GM19395 (cell line): ENCODE measurements around the gene AKT1S1.

Experiments used
- ATAC-seq: cut with Tn5 transposase; IDR thresholded peaks from one replicate; pipeline ENCODE4 v1.9.1; 2021; ENCODE audit warnings: mild to moderate bottlenecking, moderate library complexity; ENCODE audit not compliant: unreplicated experiment

AKT1S1 gene

DNA sequence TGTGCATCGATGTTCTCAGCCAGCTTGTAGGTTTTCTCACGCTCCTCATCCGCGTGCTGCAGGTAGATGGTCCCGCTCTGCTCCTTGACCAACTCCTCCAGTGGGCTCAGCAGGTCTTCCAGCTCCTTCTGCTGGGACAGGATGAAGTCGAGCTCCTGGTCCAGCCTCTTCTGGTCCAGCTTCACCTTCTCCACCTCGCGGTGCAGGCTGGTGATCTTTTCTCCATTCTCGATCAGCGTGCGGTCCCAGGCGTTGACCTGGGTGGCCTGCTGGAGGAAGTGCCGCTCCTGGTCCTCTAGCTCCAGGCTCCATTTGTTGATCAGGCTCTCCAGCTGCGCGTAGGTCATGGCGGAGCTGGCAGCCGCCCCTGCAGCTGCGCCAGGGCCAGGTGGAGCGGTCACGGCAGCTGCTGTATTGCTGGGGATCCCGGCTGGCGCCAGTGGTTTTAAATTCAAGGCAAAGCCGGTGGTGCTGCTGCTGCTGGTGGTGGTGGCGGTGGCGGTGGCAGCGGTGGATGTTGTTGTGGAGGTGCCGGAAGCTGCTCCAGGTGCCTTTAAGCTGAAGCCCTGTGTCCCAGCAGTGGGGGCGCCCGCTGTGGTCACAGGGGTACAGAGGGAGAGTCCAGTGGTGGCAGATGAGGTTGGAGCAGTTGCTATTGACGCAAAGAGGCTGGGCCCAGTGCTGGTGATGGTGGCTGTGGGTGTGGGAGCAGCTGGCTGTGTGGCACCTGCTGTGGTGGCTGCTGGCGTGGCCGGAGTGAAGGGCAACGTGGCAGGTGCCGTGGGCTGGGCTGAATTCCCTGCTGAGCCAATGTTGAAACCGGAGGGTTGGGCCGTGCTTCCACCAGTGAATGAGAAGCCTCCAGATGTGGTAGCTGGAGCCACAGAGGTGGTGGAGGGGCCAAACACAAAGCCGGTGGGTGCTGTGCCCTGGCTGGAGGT lies 31.6 kb upstream of the AKT1S1 start:
- no peak for ATAC-seq

DNA sequence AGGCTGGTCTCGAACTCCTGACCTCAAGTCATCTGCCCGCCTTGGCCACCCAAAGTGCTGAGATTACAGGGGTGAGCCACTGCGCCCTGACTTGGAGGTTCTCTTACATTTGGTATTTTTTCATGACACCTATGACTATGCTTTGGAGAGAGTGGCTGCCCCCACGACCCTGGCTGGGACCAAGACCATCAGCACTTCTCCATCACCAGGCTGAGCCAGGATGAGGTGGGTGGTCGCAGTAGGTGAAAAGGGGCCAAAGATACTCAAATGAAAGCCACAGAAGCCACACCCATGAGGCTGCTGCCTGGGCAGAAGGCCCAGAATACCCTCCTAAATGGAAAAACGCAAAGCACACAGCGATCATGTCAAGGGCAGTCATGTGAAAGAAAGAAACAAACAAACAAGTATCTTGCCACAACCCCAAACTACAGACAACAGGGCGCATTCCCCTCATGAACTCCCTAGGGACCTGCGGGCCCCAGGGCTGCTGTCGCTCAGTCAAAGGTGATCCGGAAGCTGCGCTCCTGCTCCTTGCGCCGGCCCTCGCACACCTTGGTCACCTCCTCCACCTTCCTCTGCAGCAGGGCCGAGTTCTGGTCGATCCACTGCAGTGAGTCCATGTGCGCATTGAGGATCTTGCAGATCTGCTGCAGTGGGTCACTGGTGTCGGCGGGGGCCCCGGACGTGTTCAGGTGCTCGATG lies 30.7 kb upstream of the AKT1S1 start:
- no peak for ATAC-seq

DNA sequence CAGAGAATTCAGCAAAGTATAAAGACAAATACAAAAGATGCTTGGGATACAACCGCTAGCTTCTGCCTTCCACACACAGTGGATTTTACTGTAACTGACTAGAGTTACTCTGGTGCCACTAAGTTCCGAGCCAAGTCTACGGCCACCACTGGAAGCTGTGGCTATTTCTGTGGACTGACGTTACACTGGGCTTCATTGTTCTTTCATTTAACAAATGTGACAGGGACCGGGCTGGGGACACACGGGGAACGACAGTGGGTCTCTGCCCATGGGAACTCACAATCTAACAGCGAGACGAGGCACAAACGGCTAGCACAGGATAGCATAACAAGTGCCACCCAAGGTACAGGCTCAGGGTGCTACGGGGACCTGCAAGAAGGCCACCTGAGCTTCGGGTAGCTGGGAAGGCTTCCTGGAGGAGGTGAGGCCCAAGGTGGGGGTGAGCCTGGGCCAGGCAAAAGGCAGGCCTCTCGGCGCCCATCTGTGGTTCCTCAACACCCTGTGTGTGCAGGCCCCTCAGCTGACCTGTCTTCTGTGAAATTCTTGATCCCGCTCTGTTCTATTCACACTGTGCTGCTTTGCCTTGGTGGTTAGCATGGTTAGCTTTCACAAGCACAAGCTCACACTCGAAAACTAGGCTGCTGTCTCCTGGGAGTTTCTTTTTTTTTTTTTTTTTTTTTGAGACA lies 29.9 kb upstream of the AKT1S1 start:
- no peak for ATAC-seq

DNA sequence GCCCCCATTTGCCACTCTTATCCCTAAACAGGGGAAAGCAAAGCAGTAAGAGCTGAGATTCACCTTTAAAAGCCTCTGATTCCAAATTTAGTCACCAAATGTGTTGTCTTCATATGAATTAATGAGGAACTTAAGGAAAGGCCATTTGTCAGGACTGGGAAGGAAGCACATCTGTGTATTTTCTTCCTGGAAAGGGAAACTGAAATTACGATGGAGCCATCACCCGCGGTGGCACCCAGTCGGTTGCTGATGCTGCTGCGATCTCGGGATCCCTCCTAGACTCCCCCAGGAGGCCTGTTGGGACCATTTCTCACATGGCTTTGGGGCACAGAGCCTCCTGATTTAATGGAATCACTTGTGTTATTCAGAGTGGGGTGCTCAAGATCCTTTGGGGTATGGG lies 27.0 kb upstream of the AKT1S1 start:
- ATAC-seq: no peak

DNA sequence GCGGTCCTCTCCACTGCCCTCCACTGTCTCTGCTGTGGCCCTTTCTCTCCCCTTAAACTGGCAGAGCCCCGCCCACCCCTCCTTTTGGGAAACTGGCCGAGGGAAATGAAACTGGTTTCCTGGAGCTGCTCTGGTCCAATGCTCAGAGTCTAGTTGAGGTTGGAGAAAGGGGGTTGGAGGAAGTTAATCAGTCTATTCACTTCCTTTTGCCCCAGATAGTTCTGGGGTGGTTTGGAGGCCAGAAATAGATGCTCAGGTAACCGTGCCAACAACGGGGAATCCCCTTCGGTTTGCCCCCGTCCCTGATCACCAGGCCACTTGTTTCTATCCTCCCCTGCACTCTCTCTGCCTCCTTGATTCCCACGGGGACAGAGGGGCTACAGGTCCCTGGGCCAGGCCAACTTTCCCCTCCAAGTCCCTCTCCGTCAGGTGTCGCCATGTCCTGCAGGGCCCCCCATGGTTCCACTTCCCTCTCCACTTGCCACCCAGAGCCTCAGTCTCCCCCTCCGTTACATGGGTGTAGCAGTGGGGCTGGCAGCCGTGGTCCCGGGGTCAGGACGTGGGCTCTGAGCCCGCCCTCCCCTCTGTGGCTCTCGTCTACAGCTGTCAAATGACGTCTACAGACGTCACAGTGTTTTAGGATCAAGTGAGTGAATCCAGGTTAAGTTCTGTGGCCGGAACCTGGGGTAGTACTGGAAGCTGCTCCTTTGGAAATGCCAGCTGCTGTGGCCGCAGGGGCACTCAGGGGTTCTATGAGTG lies 19.9 kb upstream of the AKT1S1 start, which contains the start of gene IL4I1:
Gene IL4I1 (minus strand): TSS at position 25 of the 759 bp plus-strand sequence. CDS start 727 bp downstream, outside the sequence.
- peak; percentile 55 for ATAC-seq

DNA sequence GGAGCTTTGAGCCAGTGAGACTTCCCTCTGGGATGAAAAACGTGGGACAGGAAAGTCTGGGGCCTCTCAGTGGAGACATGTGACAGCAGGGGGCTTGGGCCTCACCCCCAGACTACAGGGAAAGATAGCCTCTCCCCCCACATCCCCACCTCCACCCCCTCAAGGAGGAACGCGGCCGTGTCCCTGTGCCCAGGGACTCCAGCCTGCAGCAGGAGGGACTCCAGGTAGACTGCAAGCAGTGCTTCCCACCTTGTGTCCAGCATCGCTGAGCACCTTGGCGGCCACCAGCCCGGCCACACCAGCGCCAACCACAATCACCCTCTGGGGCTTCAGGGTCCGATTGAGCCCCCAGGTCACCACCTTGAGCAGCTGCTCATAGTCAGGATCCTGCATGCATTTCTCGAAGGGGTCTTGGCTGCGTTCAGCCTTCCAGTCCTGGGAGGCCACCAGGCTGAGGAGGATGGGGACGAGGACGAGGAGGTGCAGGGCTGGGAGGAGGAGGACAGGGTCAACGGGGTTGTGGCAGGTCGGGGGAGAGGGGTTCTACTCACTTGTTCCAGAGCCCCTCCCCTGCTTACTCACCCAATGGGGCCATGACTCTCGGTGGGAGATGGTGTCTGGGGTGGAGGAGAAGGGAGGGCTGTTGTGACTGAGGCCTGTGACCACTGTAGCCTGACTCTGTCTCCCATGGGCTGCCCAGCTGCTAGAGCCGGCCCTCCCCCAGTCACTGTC lies 18.6 kb upstream of the AKT1S1 start:
- ATAC-seq: no peak

DNA sequence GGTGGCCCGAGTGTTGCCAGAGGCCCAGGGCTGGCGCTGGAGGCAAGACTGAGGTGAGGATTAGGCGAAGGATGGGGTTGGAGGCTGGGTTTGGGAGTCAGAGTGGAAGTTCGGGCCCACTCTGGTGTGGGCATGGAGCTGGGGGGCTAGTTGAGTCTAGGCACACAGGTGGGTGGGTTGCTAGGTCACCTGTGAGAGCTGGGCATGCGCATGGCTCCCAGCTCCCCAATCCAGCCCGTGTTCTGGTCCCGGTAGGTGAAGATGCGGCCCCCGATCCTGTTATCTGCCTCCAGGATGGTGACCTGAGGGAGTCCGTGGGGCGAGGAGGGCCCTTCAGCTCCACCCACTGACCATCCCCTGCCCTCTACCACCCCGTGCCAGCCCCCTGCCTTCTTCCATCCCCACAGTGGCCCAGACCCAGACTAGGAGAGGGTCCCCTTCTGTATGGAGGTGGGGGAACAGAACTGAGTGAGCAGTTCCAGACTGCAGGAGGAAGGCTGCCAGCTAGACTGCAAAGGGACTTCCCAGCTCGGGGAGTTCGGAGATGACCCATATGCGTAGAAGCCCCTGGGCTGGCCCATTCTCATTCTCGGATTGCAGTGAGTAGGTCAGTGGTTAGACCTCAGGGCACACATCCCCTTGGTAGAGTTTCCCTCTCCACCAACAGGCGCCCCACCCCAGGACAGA lies 17.9 kb upstream of the AKT1S1 start:
- ATAC-seq: no peak

DNA sequence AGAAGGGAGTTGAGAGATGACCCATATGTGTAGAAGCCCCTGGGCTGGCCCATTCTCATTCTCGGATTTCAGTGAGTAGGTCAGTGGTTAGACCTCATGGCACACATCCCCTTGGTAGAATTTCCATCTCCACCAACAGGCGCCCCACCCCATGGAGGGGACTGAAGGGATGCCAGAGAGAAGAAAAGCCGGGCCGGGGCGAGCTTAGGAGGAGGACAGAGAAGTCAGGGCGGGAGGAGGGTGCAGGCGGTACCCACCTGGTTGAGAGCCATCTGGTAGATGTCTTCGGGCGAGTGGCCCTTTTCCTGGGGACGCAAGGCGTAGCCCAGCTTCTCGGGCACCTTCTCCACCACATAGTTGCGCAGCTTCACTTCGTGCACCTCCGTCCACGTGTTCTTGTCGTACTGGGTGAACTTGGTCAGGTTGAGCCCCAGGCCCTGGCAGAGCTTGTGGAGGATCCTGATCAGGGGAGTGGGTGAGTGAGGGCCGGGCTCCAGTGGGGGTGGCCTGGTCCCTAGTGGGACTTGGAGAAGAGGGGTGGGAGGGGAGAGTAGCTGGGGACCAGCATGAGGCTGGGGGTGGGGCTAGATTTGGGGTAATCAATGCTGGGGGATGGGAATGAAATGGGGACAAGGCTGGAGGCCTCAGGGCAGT lies 17.0 kb upstream of the AKT1S1 start:
- ATAC-seq: no peak

DNA sequence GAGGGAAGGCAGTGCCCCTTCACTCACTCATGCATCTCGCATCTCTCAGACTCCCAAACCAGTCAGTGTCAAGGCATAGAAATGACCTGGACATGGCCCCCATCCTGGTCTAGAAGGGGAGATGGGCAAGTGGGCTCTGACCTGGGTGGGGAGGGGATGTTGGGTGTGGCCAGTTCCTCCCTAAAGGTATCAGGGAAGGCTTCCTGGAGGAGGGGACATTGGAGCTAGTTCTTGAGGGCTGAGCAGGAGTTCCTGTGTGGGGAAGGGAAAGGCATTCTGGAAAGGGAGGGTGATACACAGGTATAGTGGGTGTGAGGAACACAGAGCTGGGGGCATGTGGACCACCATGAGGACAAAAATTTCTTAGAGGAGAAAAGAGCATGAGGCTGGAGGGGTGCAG lies 15.6 kb upstream of the AKT1S1 start:
- no peak for ATAC-seq

DNA sequence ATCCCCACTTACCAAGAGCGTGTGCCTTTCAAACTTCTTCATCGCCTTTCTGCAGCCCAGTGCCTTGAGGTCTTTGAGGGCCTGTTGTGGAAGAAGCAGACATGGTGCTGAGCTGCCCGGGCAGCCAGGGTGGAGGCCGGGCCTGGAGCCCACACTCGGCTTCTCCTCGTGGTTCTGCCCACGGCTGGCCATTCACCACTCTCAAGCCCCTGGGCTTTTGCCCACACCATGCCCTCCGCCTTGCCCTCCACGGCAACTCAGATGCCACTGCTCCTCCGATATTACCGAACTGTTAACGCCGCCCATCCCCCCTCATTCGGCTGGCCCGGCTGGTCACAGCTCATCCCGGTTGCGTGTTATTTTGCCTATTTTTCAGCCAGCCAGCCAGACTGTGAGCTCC lies 14.2 kb upstream of the AKT1S1 start:
- no peak for ATAC-seq

DNA sequence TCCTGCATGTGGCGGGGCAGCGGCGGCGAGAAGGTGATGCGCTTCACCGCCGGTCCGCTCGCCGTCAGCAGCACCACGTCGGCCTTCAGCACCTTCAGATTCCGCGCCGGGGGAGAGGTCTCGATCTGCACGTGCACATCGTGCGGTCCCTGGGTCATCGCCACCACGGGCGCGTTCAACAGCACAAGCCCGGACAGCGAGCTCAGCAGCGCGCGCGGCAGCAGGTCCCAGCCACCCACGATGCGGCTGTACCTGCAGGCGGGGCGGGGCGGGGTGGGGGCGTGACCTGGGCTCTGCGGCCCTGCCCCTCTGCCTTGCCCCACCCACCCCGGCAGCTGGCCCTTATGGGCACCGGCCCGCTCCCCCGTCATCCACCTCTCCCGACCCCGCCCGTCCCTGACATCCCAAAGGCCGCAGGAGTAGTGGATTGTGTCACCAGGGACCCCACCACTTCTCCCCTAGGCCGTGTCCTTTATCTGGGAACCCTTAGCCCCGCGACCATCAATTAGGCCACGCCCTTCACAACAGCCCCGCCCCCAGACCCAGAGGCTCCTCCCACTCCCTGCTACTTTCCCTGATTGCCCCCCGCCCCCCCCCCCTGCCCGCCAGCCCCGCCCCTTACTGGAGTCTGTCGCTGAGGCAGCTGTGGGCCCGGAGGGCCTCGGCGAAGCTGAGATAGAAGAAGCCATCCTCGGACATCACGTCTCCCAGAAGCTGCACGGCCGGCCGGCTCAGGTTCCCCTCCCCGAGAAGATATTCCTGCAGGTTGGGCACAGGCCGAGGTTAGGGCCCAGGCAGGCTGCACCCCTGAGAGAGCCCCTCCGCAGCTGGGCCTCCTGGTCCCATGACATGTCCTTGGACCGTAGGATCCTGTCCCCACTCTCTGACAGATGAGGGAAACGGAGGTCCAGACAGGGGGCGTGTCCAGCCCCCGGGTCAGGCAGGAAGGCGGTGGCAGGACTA lies 13.5 kb upstream of the AKT1S1 start:
- ATAC-seq: no peak

DNA sequence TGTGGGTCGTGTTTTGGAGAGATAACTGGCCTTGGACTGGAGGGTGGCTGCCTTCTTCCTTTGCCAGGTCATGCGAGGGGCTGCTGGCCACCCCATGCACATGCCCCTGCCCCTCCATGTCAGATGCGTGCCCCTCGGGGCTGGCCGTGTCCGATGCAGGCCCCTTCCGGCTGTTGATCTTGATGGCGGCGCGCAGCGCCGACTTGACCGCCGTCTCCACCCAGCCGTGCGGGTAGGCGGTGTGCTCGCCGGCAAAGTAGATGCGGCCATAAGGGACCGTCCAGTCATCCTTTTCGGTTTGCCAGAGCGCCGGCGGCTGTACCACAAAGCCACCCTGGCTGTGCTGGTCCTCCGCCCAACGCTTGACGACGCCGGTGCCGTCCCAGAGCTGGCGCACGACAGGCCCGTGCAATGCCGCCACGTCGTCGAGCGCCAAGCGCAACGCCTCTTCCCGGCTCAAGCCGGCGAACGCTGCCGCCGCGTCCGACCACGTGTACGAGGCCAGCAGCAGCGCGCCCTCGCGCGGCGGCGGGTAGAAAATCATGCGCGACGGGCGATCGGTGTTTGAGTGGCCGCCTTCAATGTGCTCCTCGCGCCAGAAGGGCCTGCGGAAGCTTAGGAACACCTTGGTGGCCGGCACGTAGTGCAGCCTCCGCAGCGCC lies 12.7 kb upstream of the AKT1S1 start:
- no peak for ATAC-seq

DNA sequence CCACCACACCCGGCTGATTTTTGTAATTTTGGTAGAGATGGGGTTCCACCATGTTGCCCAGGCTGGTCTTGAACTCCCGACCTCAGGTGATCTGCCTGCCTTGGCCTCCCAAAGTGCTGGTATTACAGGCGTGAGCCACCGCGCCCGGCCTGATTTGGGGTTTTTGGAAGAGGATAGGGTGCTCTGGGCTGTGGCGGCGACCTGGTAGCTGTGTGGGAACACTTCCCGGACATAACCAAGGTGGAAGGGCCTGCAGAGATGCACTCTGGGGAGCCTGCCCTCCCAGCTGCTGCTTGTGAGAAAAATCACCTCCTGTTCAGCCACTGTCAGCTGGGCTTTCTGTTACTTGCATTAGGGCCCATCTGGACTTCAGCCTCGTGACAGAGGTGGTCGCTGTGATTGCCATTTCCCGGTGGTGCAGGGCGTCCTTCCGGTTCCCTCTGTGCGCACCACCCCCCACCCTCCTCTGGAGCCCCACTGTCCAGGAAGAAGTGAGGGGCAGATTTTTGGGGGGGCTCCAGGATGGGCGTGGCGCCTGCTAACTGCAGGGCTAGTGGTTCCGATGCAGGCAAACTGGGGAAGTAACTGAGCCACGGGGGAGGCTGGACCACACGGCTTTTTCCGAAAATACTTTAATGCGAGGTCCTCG lies 12.0 kb upstream of the AKT1S1 start:
- ATAC-seq: no peak

DNA sequence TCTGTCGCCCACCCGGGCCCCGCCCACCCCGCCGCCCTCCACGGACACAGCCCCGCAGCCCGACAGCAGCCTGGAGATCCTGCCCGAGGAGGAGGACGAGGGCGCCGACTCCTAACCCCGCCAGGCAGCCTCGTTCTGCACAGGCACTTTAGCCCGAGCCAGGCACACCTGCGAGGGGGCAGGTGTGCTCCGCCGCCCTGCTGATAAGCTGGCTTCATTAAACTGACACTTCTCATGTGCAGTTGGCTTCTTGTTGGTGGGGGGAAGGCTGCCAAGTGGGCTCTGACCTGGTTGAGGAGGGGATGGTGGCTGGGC lies 11.3 kb upstream of the AKT1S1 start:
- no peak for ATAC-seq

DNA sequence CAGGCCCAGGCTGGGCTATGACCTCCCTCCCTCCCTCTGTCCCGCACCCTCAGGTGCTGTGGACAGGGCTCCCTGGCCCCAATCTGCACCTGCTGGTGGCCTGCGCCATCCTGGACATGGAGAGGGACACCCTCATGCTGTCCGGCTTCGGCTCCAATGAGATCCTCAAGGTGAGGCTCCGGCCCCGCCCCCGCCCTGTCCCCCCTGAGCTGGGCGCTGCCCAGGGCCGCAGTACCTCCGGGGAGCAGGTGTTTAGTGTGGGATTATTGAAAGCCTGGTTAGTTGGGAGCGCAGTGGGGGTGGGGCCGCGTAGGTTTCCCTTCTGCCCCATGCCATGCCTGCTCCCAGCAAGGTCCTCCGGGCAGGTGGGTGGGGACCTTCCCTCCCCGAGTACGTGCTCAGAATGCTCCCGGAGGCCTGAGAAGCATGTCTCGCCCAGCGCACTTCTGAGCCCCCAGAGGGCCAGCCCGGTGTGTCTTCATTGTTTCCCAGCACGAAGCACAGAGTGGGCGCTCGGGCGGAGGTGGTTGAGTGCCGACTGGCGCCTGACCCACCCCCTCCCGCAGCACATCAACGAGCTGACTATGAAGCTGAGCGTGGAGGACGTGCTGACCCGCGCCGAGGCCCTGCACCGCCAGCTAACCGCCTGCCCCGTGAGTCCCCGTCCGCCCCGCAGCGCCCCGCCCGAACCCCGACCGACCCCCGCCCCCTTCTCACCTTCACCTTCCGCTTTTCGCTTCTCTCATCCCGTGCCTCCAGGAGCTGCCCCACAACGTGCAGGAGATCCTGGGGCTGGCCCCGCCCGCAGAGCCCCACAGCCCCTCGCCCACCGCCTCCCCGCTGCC lies 10.7 kb upstream of the AKT1S1 start:
- ATAC-seq: no peak

DNA sequence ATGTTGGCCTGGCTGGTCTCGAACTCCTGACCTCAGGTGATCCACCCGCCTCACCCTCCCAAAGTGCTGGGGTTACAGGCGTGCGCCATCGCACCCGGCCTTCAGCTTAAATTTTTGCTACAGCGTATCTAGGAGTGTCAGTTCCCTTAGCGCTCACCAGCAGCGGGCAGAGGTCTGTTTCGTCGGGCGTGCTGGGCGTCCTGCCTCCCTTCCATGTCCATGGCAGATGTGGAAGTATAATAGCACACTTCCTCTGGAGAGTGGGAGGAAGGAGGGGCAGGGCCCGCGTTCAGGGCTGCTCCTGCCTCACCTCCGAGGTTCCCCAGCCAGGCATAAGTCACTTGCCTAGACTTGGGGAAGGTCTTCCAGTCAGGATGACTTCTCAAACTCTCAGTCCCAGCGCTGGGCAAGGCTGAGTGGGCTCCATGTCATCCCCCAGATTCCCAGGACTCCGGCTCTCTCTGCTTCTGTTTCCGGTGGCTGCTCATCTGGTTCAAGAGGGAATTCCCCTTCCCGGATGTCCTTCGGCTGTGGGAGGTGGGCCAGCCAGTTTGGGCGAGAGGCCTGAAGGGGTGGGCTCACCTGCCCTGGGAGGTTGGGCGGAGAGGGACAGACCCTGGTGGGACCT lies 10.0 kb upstream of the AKT1S1 start:
- ATAC-seq: no peak
